AG09319 (cell line): Measurements from ENCODE around the gene BIRC7.

Source experiments
- DNase-seq: peaks from one replicate; pipeline ENCODE4 v3.0.0-alpha.2; 2010; ENCODE audit warnings: low read depth; ENCODE audit errors: extremely low read depth
- CTCF ChIP-seq: IDR thresholded peaks from 2 replicates; pipeline ENCODE4 v1.5.1; 2011; ENCODE audit warnings: low read depth, mild to moderate bottlenecking, inconsistent platforms, low read length, moderate library complexity

BIRC7 gene

GRCh38 chr20:63274381-63275228 is 38.9 kb downstream of the BIRC7 start:
- no peak for TF ChIP-seq CTCF
- DNase-seq, result no peak

- DNase-seq, result no peak
- no peak for TF ChIP-seq CTCF
Observed at GRCh38 chr20:63275825-63276224, 40.1 kb downstream of the BIRC7 start.

- TF ChIP-seq CTCF, result no peak
Observed at GRCh38 chr20:63276956-63277355, 41.3 kb downstream of the BIRC7 start.

GRCh38 chr20:63277466-63278272 is 42.0 kb downstream of the BIRC7 start:
- DNase-seq, result no peak
- TF ChIP-seq CTCF, result no peak

More at GRCh38 chr20:63276956-63277355, 41.3 kb downstream of the BIRC7 start:
- DNase-seq, result no peak

- no peak for DNase-seq
- no peak for TF ChIP-seq CTCF
Observed at GRCh38 chr20:63278661-63279060, 43.0 kb downstream of the BIRC7 start.

GRCh38 chr20:63279931-63280330 is 44.2 kb downstream of the BIRC7 start:
- no peak for DNase-seq
- no peak for TF ChIP-seq CTCF

GRCh38 chr20:63280371-63280770 is 44.7 kb downstream of the BIRC7 start:
- no peak for DNase-seq
- TF ChIP-seq CTCF, result no peak
